Loucy (cell line): ENCODE results near the gene ISG20L2.

ENCODE experiments used
- CTCF ChIP-seq: fragments of 200-600 bp; sonication (generic); conservative IDR thresholded peaks from 2 replicates; pipeline ENCODE4 v1.5.1; 2014; ENCODE audit warnings: mild to moderate bottlenecking, antibody characterized with exemption, low read length
- EZH2phosphoT487 ChIP-seq: fragments of 200-600 bp; IDR thresholded peaks from 2 replicates; pipeline ENCODE4 v1.6.1; 2018; ENCODE audit warnings: antibody characterized with exemption, mild to moderate bottlenecking, moderate library complexity, borderline replicate concordance

DNA sequence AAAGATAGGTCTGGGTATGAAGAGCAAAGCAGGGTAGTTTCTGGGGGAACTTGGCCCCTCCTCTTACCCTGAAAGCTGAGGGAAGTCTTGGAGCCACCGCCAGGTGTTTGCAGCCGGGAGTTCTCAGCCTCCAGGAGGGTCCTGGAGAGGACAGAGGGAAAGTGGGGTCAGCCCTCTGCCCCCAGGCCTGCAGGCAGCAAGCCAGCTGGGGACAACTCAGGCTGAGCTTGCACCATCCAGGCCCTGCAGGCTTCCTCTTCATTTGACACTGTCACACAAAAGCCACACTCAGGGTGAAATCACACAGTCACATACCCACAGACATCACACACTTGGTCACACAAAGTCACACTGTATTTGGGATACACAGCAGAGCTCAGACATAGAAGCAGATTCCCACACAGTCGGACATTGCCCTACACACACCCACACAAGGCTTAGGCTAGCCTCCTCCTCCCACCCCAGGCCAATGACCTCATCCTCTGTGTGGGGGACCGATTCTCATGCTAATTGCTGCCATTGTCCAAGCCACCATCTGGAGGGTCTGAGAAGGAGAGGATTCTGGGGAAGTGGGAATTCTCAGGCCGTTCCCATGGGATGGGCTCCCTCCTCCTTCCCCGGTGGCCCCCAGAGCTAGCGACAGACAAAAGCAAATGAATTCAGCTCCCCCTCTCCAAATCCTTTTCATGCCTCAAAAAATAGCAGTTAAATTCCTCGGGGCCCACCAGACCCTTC lies 55.0 kb downstream of the ISG20L2 start:
- TF ChIP-seq CTCF (no peak), EZH2phosphoT487 (no peak)
